ENCODE data around the gene SDHA. TPM values are rescaled to one million over a fixed set of nuclear protein-coding genes. Genes with fewer than 3 reads are reported as not detected.

Gene SDHA
- total and polyA plus RNA-seq, 11 donors: 276 to 861 (median 727) TPM

DNA sequence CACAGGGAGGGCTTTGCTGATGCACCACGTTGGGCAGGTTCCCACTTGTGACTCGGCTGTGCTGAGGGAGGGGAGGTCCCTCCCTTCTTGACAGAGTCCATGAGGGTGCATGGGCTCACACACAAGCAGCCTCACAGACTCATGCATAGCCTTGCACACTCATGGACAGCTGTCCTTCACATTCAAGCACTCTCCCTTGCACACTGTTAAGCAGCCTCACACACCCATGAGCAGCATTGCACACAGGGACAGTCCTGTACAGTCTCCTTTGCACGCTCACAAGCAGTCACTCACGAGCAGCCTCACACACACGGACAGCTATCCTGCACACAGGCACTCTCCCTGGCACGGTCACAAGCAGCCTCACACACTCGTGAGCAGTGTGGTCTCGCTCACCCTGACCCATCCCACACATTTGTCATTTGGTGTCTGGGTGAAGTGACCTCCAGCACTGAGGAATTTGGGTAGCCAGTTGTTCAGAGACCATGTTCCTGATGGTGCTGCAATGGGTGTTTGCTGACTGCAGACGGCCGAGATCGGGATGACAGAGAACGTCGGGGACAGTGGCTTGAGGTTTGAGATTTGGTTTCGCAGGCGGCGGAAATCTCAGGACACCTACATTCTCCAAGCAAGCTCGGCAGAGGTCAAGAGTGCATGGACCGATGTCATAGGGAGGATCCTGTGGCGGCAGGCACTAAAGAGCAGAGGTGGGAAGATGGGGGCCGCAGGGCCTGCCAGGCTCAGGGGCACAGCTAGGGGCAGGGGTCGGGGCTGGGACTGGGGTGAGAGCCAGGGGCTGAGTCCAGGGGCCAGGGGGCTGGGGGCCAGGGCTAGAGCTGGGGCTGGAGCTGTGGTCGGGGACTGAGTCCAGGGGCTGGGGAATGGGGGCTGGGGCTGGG, 44.5 kb upstream of the SDHA start:
- peaks cover 0 to 12% (median 6%) of the 10 kb centered on the region in 12 donors for H3K4me1 ChIP-seq
- WGBS, 4 donors: 79 to 89% (median 83%) methylated on average over 20 to 22 of the region's 22 CpGs
- no peak overlapping the region for H3K4me3 ChIP-seq
- no peaks in the 10 kb centered on the region for H3K9me3 ChIP-seq
- no peaks in the 10 kb centered on the region for H3K27me3 ChIP-seq
- ATAC-seq (no peak), DNase-seq (no peak)
- intact Hi-C loops (cut with DNase I): no loop called here
- no peak for TF ChIP-seq POLR2A (IDR thresholded peaks at IDR 0.05)
- TF ChIP-seq, protein P1, sequence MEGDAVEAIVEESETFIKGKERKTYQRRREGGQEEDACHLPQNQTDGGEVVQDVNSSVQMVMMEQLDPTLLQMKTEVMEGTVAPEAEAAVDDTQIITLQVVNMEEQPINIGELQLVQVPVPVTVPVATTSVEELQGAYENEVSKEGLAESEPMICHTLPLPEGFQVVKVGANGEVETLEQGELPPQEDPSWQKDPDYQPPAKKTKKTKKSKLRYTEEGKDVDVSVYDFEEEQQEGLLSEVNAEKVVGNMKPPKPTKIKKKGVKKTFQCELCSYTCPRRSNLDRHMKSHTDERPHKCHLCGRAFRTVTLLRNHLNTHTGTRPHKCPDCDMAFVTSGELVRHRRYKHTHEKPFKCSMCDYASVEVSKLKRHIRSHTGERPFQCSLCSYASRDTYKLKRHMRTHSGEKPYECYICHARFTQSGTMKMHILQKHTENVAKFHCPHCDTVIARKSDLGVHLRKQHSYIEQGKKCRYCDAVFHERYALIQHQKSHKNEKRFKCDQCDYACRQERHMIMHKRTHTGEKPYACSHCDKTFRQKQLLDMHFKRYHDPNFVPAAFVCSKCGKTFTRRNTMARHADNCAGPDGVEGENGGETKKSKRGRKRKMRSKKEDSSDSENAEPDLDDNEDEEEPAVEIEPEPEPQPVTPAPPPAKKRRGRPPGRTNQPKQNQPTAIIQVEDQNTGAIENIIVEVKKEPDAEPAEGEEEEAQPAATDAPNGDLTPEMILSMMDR (IDR thresholded peaks at IDR 0.05): no peak
- no peaks in the 10 kb centered on the region for H3K36me3 ChIP-seq
- no peak overlapping the region for H3K27ac ChIP-seq

DNA sequence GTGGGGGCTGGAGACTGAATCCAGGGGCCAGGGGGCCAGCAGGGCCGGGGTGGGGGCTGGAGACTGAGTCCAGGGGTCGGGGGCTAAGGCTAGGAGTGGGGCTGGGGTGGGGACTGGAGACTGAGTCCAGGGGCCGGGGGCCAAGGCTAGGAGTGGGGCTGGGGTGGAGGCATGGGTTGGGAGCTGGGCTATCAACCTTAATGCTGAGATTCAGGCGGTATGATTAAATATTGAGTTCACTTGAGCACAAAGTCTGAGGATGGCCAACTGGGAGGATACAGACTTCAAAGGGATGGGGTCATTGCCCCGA, 43.9 kb upstream of the SDHA start:
- Histone ChIP-seq H3K27me3 (peaks cover 0 to 5% (median 0%) of the 10 kb centered on the region in 9 donors), H3K4me1 (peaks cover 0 to 6% (median 3%) of the 10 kb centered on the region in 12 donors), H3K36me3 (no peaks in the 10 kb centered on the region), H3K9me3 (no peaks in the 10 kb centered on the region), H3K4me3 (no peak overlapping the region), H3K27ac (no peak overlapping the region)
- 91 to 97% (median 94%) methylated on average over 5 of the region's 5 CpGs for WGBS, 4 donors
- DNase-seq (no peak), ATAC-seq (no peak)
- intact Hi-C loops (cut with DNase I): no loop called here
- TF ChIP-seq, protein P1 (IDR thresholded peaks at IDR 0.05): no peak
- no peak for TF ChIP-seq POLR2A (IDR thresholded peaks at IDR 0.05)

DNA sequence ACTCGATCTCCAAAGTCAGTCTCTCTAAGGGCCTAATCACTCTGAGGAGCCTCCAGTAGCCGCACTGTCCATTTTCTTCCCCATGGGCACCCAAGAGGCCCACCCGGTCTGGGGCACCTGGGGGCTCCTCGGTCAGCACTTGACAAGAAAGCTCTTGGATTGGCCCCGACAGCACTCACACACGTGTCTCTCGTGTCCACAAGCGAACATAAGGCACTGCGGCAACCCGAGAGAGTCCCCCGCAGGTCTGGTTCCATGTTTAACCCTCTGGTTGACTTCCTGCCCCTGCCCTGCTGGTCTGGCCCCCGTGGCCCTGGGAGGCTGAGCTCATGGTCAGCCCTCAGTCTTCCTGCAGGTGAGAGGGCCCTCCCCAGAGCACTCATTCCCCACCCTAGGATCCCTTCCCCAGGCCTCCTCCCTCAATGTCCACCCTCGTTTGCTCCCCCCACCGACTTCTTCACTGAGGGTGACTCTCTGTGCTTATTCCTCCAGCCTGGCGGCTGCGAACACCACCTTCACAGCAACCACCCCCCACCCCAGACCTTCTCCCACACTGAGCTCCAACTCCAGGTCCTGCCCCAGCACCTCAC, 43.1 kb upstream of the SDHA start:
- no peaks in the 10 kb centered on the region for H3K36me3 ChIP-seq
- DNase-seq (peak in 2 of 5 donors; percentile 1 to 15), ATAC-seq (no peak)
- intact Hi-C loops (cut with DNase I): no loop called here
- no peak overlapping the region for H3K4me3 ChIP-seq
- TF ChIP-seq, protein P1 (IDR thresholded peaks at IDR 0.05): no peak
- no peak for TF ChIP-seq POLR2A (IDR thresholded peaks at IDR 0.05)
- no peaks in the 10 kb centered on the region for H3K4me1 ChIP-seq
- no peak overlapping the region for H3K27ac ChIP-seq
- 89 to 91% (median 91%) methylated on average over 16 of the region's 16 CpGs for WGBS, 4 donors
- no peaks in the 10 kb centered on the region for H3K9me3 ChIP-seq
- peaks cover 0 to 6% (median 0%) of the 10 kb centered on the region in 9 donors for H3K27me3 ChIP-seq

DNA sequence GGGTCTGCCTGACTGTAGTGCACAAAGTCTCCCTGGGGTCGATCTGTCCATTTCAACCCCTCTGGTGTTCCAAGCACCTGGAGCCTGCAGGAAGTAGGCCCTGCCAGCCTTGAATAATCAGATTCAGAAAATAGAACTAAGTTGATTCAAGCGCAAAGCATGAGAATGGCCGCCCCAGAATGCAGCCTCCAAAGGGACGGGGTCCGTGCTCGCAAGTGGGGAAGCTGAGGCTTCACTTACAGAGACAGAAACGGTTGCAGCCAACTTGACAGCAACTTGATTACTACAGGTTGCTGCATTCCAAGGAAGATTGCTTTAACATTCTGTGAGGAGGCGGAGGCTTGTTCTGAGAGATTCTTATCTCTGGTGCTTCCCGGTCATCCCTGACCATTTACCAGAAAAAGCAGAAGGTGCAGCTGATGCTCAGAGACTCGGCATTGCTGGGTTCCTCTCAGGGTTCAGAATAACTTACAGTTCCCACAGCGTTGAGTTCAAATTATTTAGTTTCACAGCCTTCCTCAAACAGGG, 41.8 kb upstream of the SDHA start:
- no peak for TF ChIP-seq POLR2A (IDR thresholded peaks at IDR 0.05)
- TF ChIP-seq, protein P1 (IDR thresholded peaks at IDR 0.05): no peak
- intact Hi-C loops (cut with DNase I): no loop called here
- Histone ChIP-seq H3K36me3 (no peaks in the 10 kb centered on the region), H3K9me3 (no peaks in the 10 kb centered on the region), H3K4me1 (peaks cover 0 to 7% (median 0%) of the 10 kb centered on the region in 12 donors), H3K4me3 (no peak overlapping the region), H3K27ac (no peak overlapping the region), H3K27me3 (peaks cover 0 to 6% (median 0%) of the 10 kb centered on the region in 9 donors)
- WGBS, 4 donors: 72 to 85% (median 76%) methylated on average over 10 to 11 of the region's 11 CpGs
- peak in 1 of 5 donors; percentile 7 for DNase-seq
- ATAC-seq: no peak

Measured in heart left ventricle (tissue), 16 donors.